Measurements from ENCODE around the gene TCP1.

TCP1 gene

DNA sequence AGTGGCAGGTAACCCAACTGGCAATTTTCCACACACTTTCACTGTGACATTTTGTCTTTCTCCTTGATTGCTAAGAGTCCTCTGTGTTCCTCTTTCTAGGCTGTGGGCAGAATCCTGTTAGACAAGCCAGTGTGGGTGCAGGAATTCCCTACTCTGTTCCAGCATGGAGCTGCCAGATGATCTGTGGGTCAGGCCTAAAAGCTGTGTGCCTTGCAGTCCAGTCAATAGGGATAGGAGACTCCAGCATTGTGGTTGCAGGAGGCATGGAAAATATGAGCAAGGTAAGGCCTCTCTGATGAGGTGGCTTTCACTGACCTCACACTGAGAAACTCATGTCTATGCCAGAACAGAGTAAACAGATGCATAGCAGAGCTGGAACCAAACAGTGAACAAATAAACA is 22.5 kb downstream of the TCP1 start:
- Histone ChIP-seq H2AFZ (ENCODE audit: low read depth, low read length, severe bottlenecking) (no peak overlapping the region), H3K36me3 (ENCODE audit: low read length) (peaks cover 57% of the 10 kb centered on the region), H3K9me2 (replicated peaks; ENCODE audit: insufficient read depth, low read length) (no peaks in the 10 kb centered on the region), H3K27me3 (ENCODE audit: low read length) (no peaks in the 10 kb centered on the region), H3F3A (ENCODE audit: insufficient read depth) (no peaks in the 10 kb centered on the region), H3K9ac (ENCODE audit: low read length) (no peak overlapping the region), H3K4me2 (ENCODE audit: low read depth, low read length, poor library complexity, severe bottlenecking) (no peak overlapping the region), H3K27ac (ENCODE audit: low read depth, low read length) (no peak overlapping the region), H3K4me3 (ENCODE audit: insufficient read depth, low read length, poor library complexity, severe bottlenecking) (no peak overlapping the region), H3K9me3 (ENCODE audit: insufficient read depth, low read length) (no peaks in the 10 kb centered on the region), H4K20me1 (ENCODE audit: low read depth, low read length) (no peaks in the 10 kb centered on the region), H3K79me2 (ENCODE audit: insufficient read depth, low read length) (peaks cover 15% of the 10 kb centered on the region; the same call in 1 of the 2 replicates)
- TF ChIP-seq EZH2phosphoT487 (conservative IDR thresholded peaks at IDR 0.05; ENCODE audit: low read length): no peak
- TF ChIP-seq, protein P1, sequence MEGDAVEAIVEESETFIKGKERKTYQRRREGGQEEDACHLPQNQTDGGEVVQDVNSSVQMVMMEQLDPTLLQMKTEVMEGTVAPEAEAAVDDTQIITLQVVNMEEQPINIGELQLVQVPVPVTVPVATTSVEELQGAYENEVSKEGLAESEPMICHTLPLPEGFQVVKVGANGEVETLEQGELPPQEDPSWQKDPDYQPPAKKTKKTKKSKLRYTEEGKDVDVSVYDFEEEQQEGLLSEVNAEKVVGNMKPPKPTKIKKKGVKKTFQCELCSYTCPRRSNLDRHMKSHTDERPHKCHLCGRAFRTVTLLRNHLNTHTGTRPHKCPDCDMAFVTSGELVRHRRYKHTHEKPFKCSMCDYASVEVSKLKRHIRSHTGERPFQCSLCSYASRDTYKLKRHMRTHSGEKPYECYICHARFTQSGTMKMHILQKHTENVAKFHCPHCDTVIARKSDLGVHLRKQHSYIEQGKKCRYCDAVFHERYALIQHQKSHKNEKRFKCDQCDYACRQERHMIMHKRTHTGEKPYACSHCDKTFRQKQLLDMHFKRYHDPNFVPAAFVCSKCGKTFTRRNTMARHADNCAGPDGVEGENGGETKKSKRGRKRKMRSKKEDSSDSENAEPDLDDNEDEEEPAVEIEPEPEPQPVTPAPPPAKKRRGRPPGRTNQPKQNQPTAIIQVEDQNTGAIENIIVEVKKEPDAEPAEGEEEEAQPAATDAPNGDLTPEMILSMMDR (IDR thresholded peaks at IDR 0.05; ENCODE audit: insufficient read depth, low read length, poor library complexity, severe bottlenecking): no peak

DNA sequence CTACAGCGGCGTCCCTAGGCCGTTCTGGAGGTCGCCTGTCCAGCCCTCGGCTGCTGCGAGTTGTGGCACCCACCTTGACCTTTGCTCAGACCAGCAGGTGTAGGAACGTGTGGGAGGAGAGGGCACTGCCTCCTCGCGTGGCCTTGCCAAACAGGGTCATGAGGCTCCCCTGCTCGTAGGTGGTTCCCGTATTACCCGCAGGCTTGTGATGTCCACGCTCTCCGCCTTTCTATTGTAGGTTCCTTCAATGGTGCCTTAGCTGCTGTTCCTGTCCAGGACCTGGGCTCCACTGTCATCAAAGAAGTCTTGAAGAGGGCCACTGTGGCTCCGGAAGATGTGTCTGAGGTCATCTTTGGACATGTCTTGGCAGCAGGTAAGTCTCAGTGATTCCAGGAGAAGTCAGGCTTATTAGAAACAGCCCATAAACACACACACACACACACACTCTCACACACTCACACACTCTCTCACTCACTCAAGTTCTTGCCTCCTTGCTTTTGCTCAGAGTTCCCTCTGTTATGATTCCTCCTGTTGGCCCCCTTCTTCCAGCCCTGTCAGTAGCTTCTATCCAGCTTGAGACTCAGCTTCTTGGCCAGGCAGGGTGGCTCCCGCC is 26.6 kb downstream of the TCP1 start:
- H2AFZ ChIP-seq (ENCODE audit: low read depth, low read length, severe bottlenecking): peak overlapping the region; percentile 38

DNA sequence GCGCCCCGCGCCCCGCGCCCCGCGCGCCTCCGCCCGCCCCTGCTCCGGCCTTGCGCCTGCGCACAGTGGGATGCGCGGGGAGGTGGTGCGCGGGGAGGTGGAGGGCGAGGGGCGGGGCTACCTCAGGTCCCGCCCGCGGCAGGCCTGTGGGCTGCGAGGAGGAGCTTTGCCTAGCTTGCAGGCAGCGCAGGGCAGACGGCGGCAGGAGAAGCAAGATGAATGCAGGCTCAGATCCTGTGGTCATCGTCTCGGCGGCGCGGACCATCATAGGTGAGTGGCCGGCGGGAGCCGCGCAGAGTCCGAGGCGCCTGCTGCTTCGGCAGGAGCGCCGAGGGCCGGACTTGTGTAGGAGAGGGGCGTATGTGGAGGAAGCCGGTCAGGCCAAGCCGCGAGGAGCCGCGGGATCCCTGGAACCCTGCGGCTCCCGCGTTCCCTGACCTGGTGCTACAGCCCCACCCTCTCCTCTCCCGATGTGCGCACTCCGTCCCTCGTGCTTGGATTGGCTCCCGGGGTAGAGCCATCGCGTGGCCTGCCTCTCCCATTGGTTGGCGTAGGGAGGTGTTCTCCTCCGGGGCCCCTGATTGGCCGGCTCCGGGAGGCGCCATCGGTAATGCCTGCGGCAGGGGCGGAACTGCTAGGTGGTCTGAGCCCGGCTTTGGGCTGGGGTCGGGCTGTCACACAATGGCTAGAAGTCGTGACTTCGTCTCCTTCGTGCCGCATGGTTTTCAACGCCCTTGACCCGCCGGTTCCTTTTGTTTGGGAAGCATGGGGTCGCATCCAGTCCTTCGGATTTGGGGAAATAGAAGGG is 27.3 kb downstream of the TCP1 start, which contains the start of gene ACAT2:
Gene ACAT2 (plus strand): TSS at position 173 of the 808 bp plus-strand sequence. CDS start 43 bp downstream, at position 216.
- Histone ChIP-seq H3K9me3 (ENCODE audit: insufficient read depth, low read length) (no peaks in the 10 kb centered on the region), H3K27me3 (ENCODE audit: low read length) (no peaks in the 10 kb centered on the region), H3K27ac (ENCODE audit: low read depth, low read length) (peak within 1 kb of the TSS; percentile 87), H4K20me1 (ENCODE audit: low read depth, low read length) (no peaks in the 10 kb centered on the region), H3K79me2 (ENCODE audit: insufficient read depth, low read length) (peaks cover 21% of the 10 kb centered on the region; the same call in 1 of the 2 replicates), H3K9ac (ENCODE audit: low read length) (peak within 1 kb of the TSS; percentile 85), H3K4me3 (ENCODE audit: insufficient read depth, low read length, poor library complexity, severe bottlenecking) (peak within 1 kb of the TSS; percentile 75), H3K4me2 (ENCODE audit: low read depth, low read length, poor library complexity, severe bottlenecking) (peak within 1 kb of the TSS; percentile 94), H3F3A (ENCODE audit: insufficient read depth) (peaks cover 38% of the 10 kb centered on the region), H3K36me3 (ENCODE audit: low read length) (peaks cover 23% of the 10 kb centered on the region; the same call in 1 of the 2 replicates), H2AFZ (ENCODE audit: low read depth, low read length, severe bottlenecking) (peak within 1 kb of the TSS; percentile 84), H3K9me2 (replicated peaks; ENCODE audit: insufficient read depth, low read length) (no peaks in the 10 kb centered on the region)
- no peak for TF ChIP-seq EZH2phosphoT487 (conservative IDR thresholded peaks at IDR 0.05; ENCODE audit: low read length)
- TF ChIP-seq, protein P1 (IDR thresholded peaks at IDR 0.05; ENCODE audit: insufficient read depth, low read length, poor library complexity, severe bottlenecking): no peak

More for the DNA sequence above, 26.6 kb downstream of the TCP1 start:
- Histone ChIP-seq H3K4me2 (ENCODE audit: low read depth, low read length, poor library complexity, severe bottlenecking) (peak overlapping the region; percentile 60), H4K20me1 (ENCODE audit: low read depth, low read length) (no peaks in the 10 kb centered on the region), H3K27me3 (ENCODE audit: low read length) (no peaks in the 10 kb centered on the region), H3K36me3 (ENCODE audit: low read length) (peaks cover 29% of the 10 kb centered on the region; the same call in 1 of the 2 replicates), H3K27ac (ENCODE audit: low read depth, low read length) (peak overlapping the region; percentile 87), H3K9ac (ENCODE audit: low read length) (peak overlapping the region; percentile 85), H3K79me2 (ENCODE audit: insufficient read depth, low read length) (peaks cover 21% of the 10 kb centered on the region; the same call in 1 of the 2 replicates), H3F3A (ENCODE audit: insufficient read depth) (peaks cover 33% of the 10 kb centered on the region), H3K9me2 (replicated peaks; ENCODE audit: insufficient read depth, low read length) (no peaks in the 10 kb centered on the region), H3K9me3 (ENCODE audit: insufficient read depth, low read length) (no peaks in the 10 kb centered on the region), H3K4me3 (ENCODE audit: insufficient read depth, low read length, poor library complexity, severe bottlenecking) (peak overlapping the region; percentile 75)
- no peak for TF ChIP-seq EZH2phosphoT487 (conservative IDR thresholded peaks at IDR 0.05; ENCODE audit: low read length)
- TF ChIP-seq, protein P1 (IDR thresholded peaks at IDR 0.05; ENCODE audit: insufficient read depth, low read length, poor library complexity, severe bottlenecking): no peak

Data from SU-DHL-6 (cell line).